ENCODE results near the gene GOLPH3L. TPM values are rescaled to one million over a fixed set of nuclear protein-coding genes. Genes with fewer than 3 reads are reported as not detected.
"Not testable (repeated sequence)": the region's sequence is repeated elsewhere in the genome, so short reads cannot be mapped to it uniquely, and the experiment has no call there.

Gene GOLPH3L
- total RNA-seq, 1 experiment from 2014 or later = 9.6 TPM

- intact Hi-C loops (cut with micrococcal nuclease) = loop anchor here (2.0 kb wide), 1 partner anchor 25 kb away; the partner anchor contains the start of gene MCL1
- DNase-seq = no peak
- BruUV-seq (replicated peaks) = no TSS peak
- H3K4me3 ChIP-seq (ENCODE audit: low read length) = no peak overlapping the region
- peaks cover 19% of the 10 kb centered on the region for H3K4me1 ChIP-seq (ENCODE audit: insufficient read depth, low read length)
- peak overlapping the region; percentile 92 for H3K27ac ChIP-seq (ENCODE audit: low read length)
- H3K36me3 ChIP-seq (ENCODE audit: low read depth, low read length) = no peaks in the 10 kb centered on the region
- H3F3A ChIP-seq (ENCODE audit: low read length, unreplicated experiment) = no peaks in the 10 kb centered on the region
- ChIA-PET CTCF (no interaction called here), POLR2A (ENCODE audit: unreplicated experiment) (interaction anchor here (1.4 kb wide), 1 partner anchor 24 kb away, joined by 11 read pairs; the partner anchor contains the start of gene MCL1)
- no peaks in the 10 kb centered on the region for H4K20me1 ChIP-seq (ENCODE audit: low read length)
- H2AFZ ChIP-seq (ENCODE audit: low read length) = no peak overlapping the region
- H3K27me3 ChIP-seq (ENCODE audit: low read length) = no peaks in the 10 kb centered on the region
- peak overlapping the region; percentile 70 for H3K9ac ChIP-seq (ENCODE audit: low read length)
- no peak for TF ChIP-seq EZH2 (IDR thresholded peaks at IDR 0.05; ENCODE audit: low read length, unreplicated experiment)
- no peak for TF ChIP-seq EZH2phosphoT487 (IDR thresholded peaks at IDR 0.05; ENCODE audit: borderline replicate concordance, low read length)
- no peak for TF ChIP-seq CTCF (conservative IDR thresholded peaks at IDR 0.05; ENCODE audit: low read depth, low read length)
- H3K9me3 ChIP-seq (ENCODE audit: low read length) = no peaks in the 10 kb centered on the region
- ATAC-seq = no peak
- H3K4me2 ChIP-seq (ENCODE audit: low read length) = 0 out of 2 replicates have a peak overlapping the region, but pooled peaks have one; percentile 40
- no peaks in the 10 kb centered on the region for H3K9me2 ChIP-seq (replicated peaks; ENCODE audit: low read length)
- H3K79me2 ChIP-seq (ENCODE audit: low read length) = 0 out of 2 replicates have a peak, but pooled peaks cover 3% of the 10 kb centered on the region
Measured at GRCh38 chr1:150603711-150604110, 93.2 kb downstream of the GOLPH3L start.

- H3K4me2 ChIP-seq (ENCODE audit: low read length); H3F3A ChIP-seq (ENCODE audit: low read length, unreplicated experiment); H3K4me3 ChIP-seq (ENCODE audit: low read length); CTCF ChIA-PET; DNase-seq; H3K9me3 ChIP-seq (ENCODE audit: low read length); H3K9me2 ChIP-seq (replicated peaks; ENCODE audit: low read length); intact Hi-C loops (cut with micrococcal nuclease); BruUV-seq (replicated peaks); H3K36me3 ChIP-seq (ENCODE audit: low read depth, low read length); H4K20me1 ChIP-seq (ENCODE audit: low read length); ATAC-seq; H3K27ac ChIP-seq (ENCODE audit: low read length); H2AFZ ChIP-seq (ENCODE audit: low read length); H3K9ac ChIP-seq (ENCODE audit: low read length); H3K79me2 ChIP-seq (ENCODE audit: low read length); H3K27me3 ChIP-seq (ENCODE audit: low read length): not testable (repeated sequence)
- POLR2A ChIA-PET (ENCODE audit: unreplicated experiment) = interaction anchor here (1.4 kb wide), 1 partner anchor 23 kb away, joined by 11 read pairs; the partner anchor contains the start of gene MCL1
- peaks cover 19% of the 10 kb centered on the region for H3K4me1 ChIP-seq (ENCODE audit: insufficient read depth, low read length)
Measured at GRCh38 chr1:150602372-150602771, 94.6 kb downstream of the GOLPH3L start.

GRCh38 chr1:150601540-150601939 is 95.4 kb downstream of the GOLPH3L start:
- intact Hi-C loops (cut with micrococcal nuclease) = no loop called here
- DNase-seq = no peak
- no peaks in the 10 kb centered on the region for H3F3A ChIP-seq (ENCODE audit: low read length, unreplicated experiment)
- no peak overlapping the region for H3K27ac ChIP-seq (ENCODE audit: low read length)
- H3K9me3 ChIP-seq (ENCODE audit: low read length) = no peaks in the 10 kb centered on the region
- ChIA-PET CTCF (no interaction called here), POLR2A (ENCODE audit: unreplicated experiment) (no interaction called here)
- H3K9ac ChIP-seq (ENCODE audit: low read length) = no peak overlapping the region
- BruUV-seq (replicated peaks) = no TSS peak
- H3K36me3 ChIP-seq (ENCODE audit: low read depth, low read length) = no peaks in the 10 kb centered on the region
- H3K79me2 ChIP-seq (ENCODE audit: low read length) = 0 out of 2 replicates have a peak, but pooled peaks cover 3% of the 10 kb centered on the region
- no peaks in the 10 kb centered on the region for H3K9me2 ChIP-seq (replicated peaks; ENCODE audit: low read length)
- H3K27me3 ChIP-seq (ENCODE audit: low read length) = no peaks in the 10 kb centered on the region
- no peak overlapping the region for H3K4me2 ChIP-seq (ENCODE audit: low read length)
- no peak overlapping the region for H3K4me3 ChIP-seq (ENCODE audit: low read length)
- peaks cover 21% of the 10 kb centered on the region for H3K4me1 ChIP-seq (ENCODE audit: insufficient read depth, low read length)
- ATAC-seq = no peak
- TF ChIP-seq CTCF (conservative IDR thresholded peaks at IDR 0.05; ENCODE audit: low read depth, low read length) (no peak), EZH2phosphoT487 (IDR thresholded peaks at IDR 0.05; ENCODE audit: borderline replicate concordance, low read length) (no peak), EZH2 (IDR thresholded peaks at IDR 0.05; ENCODE audit: low read length, unreplicated experiment) (no peak)
- no peak overlapping the region for H2AFZ ChIP-seq (ENCODE audit: low read length)
- H4K20me1 ChIP-seq (ENCODE audit: low read length) = no peaks in the 10 kb centered on the region

GRCh38 chr1:150598346-150598745 is 98.6 kb downstream of the GOLPH3L start:
- CTCF ChIA-PET; H3K36me3 ChIP-seq (ENCODE audit: low read depth, low read length); H2AFZ ChIP-seq (ENCODE audit: low read length); H3K27ac ChIP-seq (ENCODE audit: low read length); H4K20me1 ChIP-seq (ENCODE audit: low read length); ATAC-seq; H3K9me3 ChIP-seq (ENCODE audit: low read length); H3F3A ChIP-seq (ENCODE audit: low read length, unreplicated experiment); intact Hi-C loops (cut with micrococcal nuclease); DNase-seq; H3K4me3 ChIP-seq (ENCODE audit: low read length); BruUV-seq (replicated peaks); H3K9me2 ChIP-seq (replicated peaks; ENCODE audit: low read length); H3K27me3 ChIP-seq (ENCODE audit: low read length); H3K9ac ChIP-seq (ENCODE audit: low read length); H3K4me2 ChIP-seq (ENCODE audit: low read length); H3K79me2 ChIP-seq (ENCODE audit: low read length): not testable (repeated sequence)
- H3K4me1 ChIP-seq (ENCODE audit: insufficient read depth, low read length) = peaks cover 11% of the 10 kb centered on the region
- POLR2A ChIA-PET (ENCODE audit: unreplicated experiment) = interaction anchor here (0.6 kb wide), 1 partner anchor 383 kb away, joined by 3 read pairs; no protein-coding TSS in a partner anchor

Data from PC-3 (cell line).